CD14-positive monocyte (primary cell): Measurements from ENCODE around the gene ADAMTS3. TPM values are rescaled to one million over a fixed set of nuclear protein-coding genes. Genes with fewer than 3 reads are reported as not detected.
"Not testable (repeated sequence)": the region's sequence is repeated elsewhere in the genome, so short reads cannot be mapped to it uniquely, and the experiment has no call there.

Source experiments
- DNase-seq, 3 donors: peaks; one replicate each; pipeline ENCODE4 v3.0.0-alpha.2; 2011 to 2022
- H2AFZ ChIP-seq: 2 replicates; pipeline ENCODE4 v1.6.0; 2012; ENCODE audit warnings: mild to moderate bottlenecking, low read depth, low read length, inconsistent platforms; ENCODE audit not compliant: insufficient read depth, poor library complexity, severe bottlenecking
- H3K27ac ChIP-seq, 2 donors: 1 replicate in 1 of 2; 2 replicates in 1 of 2; pipeline ENCODE4 v1.5.1; 2012 to 2013; ENCODE audit warnings: low read length in 2 of 2, control low read depth in 1 of 2, inconsistent platforms in 1 of 2, low read depth in 1 of 2, mild to moderate bottlenecking in 1 of 2
- H3K27me3 ChIP-seq, 2 donors: one replicate each; pipeline versions ENCODE4 v1.6.0 to v1.6.1; 2011 to 2013; ENCODE audit warnings: low read length in 2 of 2; ENCODE audit not compliant: control insufficient read depth in 2 of 2, insufficient read depth in 2 of 2
- H3K36me3 ChIP-seq, 2 donors: replicated peaks in 1 of 2; 1 replicate in 1 of 2; 2 replicates in 1 of 2; pipeline versions ENCODE4 v1.5.1 to v1.6.1; 2012 to 2013; ENCODE audit warnings: low read length in 2 of 2, control low read depth in 1 of 2, inconsistent platforms in 1 of 2, mild to moderate bottlenecking in 1 of 2; ENCODE audit not compliant: insufficient read depth in 2 of 2, control insufficient read depth in 1 of 2
- H3K4me1 ChIP-seq, 2 donors: 1 replicate in 1 of 2; 2 replicates in 1 of 2; pipeline versions ENCODE4 v1.5.1 to v1.6.1; 2012 to 2013; ENCODE audit warnings: low read length in 2 of 2, control low read depth in 1 of 2, inconsistent platforms in 1 of 2, mild to moderate bottlenecking in 1 of 2, moderate library complexity in 1 of 2; ENCODE audit not compliant: insufficient read depth in 2 of 2, control insufficient read depth in 1 of 2
- H3K4me2 ChIP-seq: replicated peaks from 2 replicates; pipeline ENCODE3; 2012; ENCODE audit warnings: low read length, moderate library complexity, mild to moderate bottlenecking; ENCODE audit not compliant: poor library complexity, severe bottlenecking; ENCODE audit errors: extremely low read depth
- H3K4me3 ChIP-seq, 3 experiments: fragments of 200-600 bp in 1 of 3; sonication (generic) in 1 of 3; replicated peaks in 1 of 3; 1 replicate in 2 of 3; 2 replicates in 1 of 3; pipeline ENCODE4 v1.5.1; 2011 to 2013; ENCODE audit warnings: low read length in 3 of 3, mild to moderate bottlenecking in 3 of 3, control low read depth in 2 of 3, low read depth in 2 of 3, inconsistent platforms in 1 of 3, moderate library complexity in 1 of 3
- H3K79me2 ChIP-seq: 2 replicates; pipeline ENCODE4 v1.6.0; 2012; ENCODE audit warnings: mild to moderate bottlenecking, control low read depth, inconsistent platforms, low read length, moderate library complexity; ENCODE audit not compliant: insufficient read depth
- H3K9ac ChIP-seq: 2 replicates; pipeline ENCODE4 v1.6.0; 2017; ENCODE audit warnings: low read length, mild to moderate bottlenecking; ENCODE audit not compliant: insufficient read depth, poor library complexity, severe bottlenecking
- H3K9me3 ChIP-seq, 2 donors: replicated peaks in 1 of 2; 1 replicate in 1 of 2; 2 replicates in 1 of 2; pipeline versions ENCODE4 v1.5.1 to v1.6.1; 2012 to 2013; ENCODE audit warnings: low read length in 2 of 2, control low read depth in 1 of 2; ENCODE audit not compliant: control insufficient read depth in 1 of 2, insufficient read depth in 1 of 2
- H4K20me1 ChIP-seq: 2 replicates; pipeline ENCODE4 v1.6.0; 2012; ENCODE audit warnings: mild to moderate bottlenecking, low read length, control low read depth, moderate library complexity; ENCODE audit not compliant: insufficient read depth
- H3K27ac Mint-ChIP-seq, 7 donors: one replicate each; pipeline ENCODE4 v1.8.0; 2020; ENCODE audit warnings: mild to moderate bottlenecking in 7 of 7, mixed read lengths in 7 of 7, moderate library complexity in 6 of 7, inconsistent platforms in 2 of 7
- H3K27me3 Mint-ChIP-seq, 3 donors: one replicate each; pipeline ENCODE4 v1.8.0; 2021 to 2022; ENCODE audit warnings: low read depth in 3 of 3, mild to moderate bottlenecking in 3 of 3, mixed read lengths in 3 of 3, moderate library complexity in 3 of 3, inconsistent platforms in 1 of 3
- H3K36me3 Mint-ChIP-seq, 2 donors: one replicate each; pipeline ENCODE4 v1.8.0; 2020; ENCODE audit warnings: mixed read lengths in 2 of 2, inconsistent platforms in 1 of 2, mild to moderate bottlenecking in 1 of 2
- H3K4me1 Mint-ChIP-seq: one replicate; pipeline ENCODE4 v1.8.0; 2020; ENCODE audit warnings: mild to moderate bottlenecking, mixed read lengths
- H3K4me3 Mint-ChIP-seq, 2 donors: one replicate each; pipeline ENCODE4 v1.8.0; 2020; ENCODE audit warnings: mild to moderate bottlenecking in 2 of 2, mixed read lengths in 2 of 2, moderate library complexity in 1 of 2
- H3K9me3 Mint-ChIP-seq, 7 donors: one replicate each; pipeline ENCODE4 v1.8.0; 2020 to 2022; ENCODE audit warnings: mixed read lengths in 7 of 7, mild to moderate bottlenecking in 6 of 7, moderate library complexity in 6 of 7, inconsistent platforms in 2 of 7
- CTCF ChIP-seq: fragments of 200-600 bp; IDR thresholded peaks from one replicate; pipeline ENCODE4 v1.8.0; 2022; ENCODE audit warnings: antibody characterized with exemption, mild to moderate bottlenecking
- WGBS: methylation state at CpG from one replicate; pipeline ENCODE4 v1.1.5; 2013; ENCODE audit warnings: missing lambda C conversion rate; ENCODE audit not compliant: insufficient coverage; 5-methylcytosine and 5-hydroxymethylcytosine counted together
- intact Hi-C, 2 donors: fragments of 100-400 bp; cut with micrococcal nuclease; formaldehyde crosslinking; loops; one replicate each; pipeline versions ENCODE4 v1.15.0 to v1.15.1; 2023
- polyA plus RNA-seq, 3 donors: library from polyadenylated mRNA; depleted of rRNA in 1 of 3; unstranded in 2 of 3; stranded (reverse) in 1 of 3; fragments of 300-500 nt in 2 of 3; fragments of >200 nt in 1 of 3; fragmentation: Illumina TruSeq in 2 of 3; gene quantifications; 1 replicate in 2 of 3; 2 replicates in 1 of 3; pipeline ENCODE4 v1.2.3, GENCODE V29; 2012 to 2021

Gene ADAMTS3
- polyA plus RNA-seq, 3 donors: not detected

GRCh38 chr4:72429397-72429889, 139.6 kb downstream of the ADAMTS3 start:
- Histone ChIP-seq H3K4me1 (no peaks in the 10 kb centered on the region), H3K27ac (no peak overlapping the region), H3K79me2 (no peaks in the 10 kb centered on the region), H2AFZ (no peak overlapping the region), H3K27me3 (no peaks in the 10 kb centered on the region), H3K4me3 (no peak overlapping the region), H3K9ac (no peak overlapping the region), H3K36me3 (no peaks in the 10 kb centered on the region), H3K9me3 (no peaks in the 10 kb centered on the region), H3K4me2 (no peak overlapping the region), H4K20me1 (no peaks in the 10 kb centered on the region)
- no peaks in the 10 kb centered on the region for H3K27me3 Mint-ChIP-seq
- WGBS: no CpG with 5 or more reads among the region's 4 CpGs
- peaks cover 0 to 8% (median 3%) of the 10 kb centered on the region in 7 donors for H3K9me3 Mint-ChIP-seq
- no peak overlapping the region for H3K27ac Mint-ChIP-seq
- TF ChIP-seq CTCF: no peak
- H3K36me3 Mint-ChIP-seq: no peaks in the 10 kb centered on the region
- H3K4me1 Mint-ChIP-seq: no peaks in the 10 kb centered on the region
- intact Hi-C loops: no loop called here
- H3K4me3 Mint-ChIP-seq: no peak overlapping the region
- no peak for DNase-seq

GRCh38 chr4:72427057-72427456, 142.0 kb downstream of the ADAMTS3 start:
- H3K4me2 ChIP-seq: no peak overlapping the region
- no peak overlapping the region for H3K27ac Mint-ChIP-seq
- H3K4me3 Mint-ChIP-seq: no peak overlapping the region
- H3K9me3 ChIP-seq: no peaks in the 10 kb centered on the region
- no peak overlapping the region for H3K27ac ChIP-seq
- H2AFZ ChIP-seq: no peak overlapping the region
- no peak for DNase-seq
- no peak for TF ChIP-seq CTCF
- no peaks in the 10 kb centered on the region for H3K36me3 Mint-ChIP-seq
- no peak overlapping the region for H3K4me3 ChIP-seq
- H3K4me1 Mint-ChIP-seq: no peaks in the 10 kb centered on the region
- H3K27me3 Mint-ChIP-seq: no peaks in the 10 kb centered on the region
- H3K27me3 ChIP-seq: no peaks in the 10 kb centered on the region
- no peaks in the 10 kb centered on the region for H3K79me2 ChIP-seq
- no peaks in the 10 kb centered on the region for H3K4me1 ChIP-seq
- H3K9me3 Mint-ChIP-seq: peaks cover 0 to 6% (median 2%) of the 10 kb centered on the region in 7 donors
- no peak overlapping the region for H3K9ac ChIP-seq
- no peaks in the 10 kb centered on the region for H4K20me1 ChIP-seq
- intact Hi-C loops: no loop called here
- H3K36me3 ChIP-seq: no peaks in the 10 kb centered on the region

GRCh38 chr4:72425908-72426307, 143.1 kb downstream of the ADAMTS3 start:
- H3K9ac ChIP-seq, H3K36me3 ChIP-seq, H3K4me1 Mint-ChIP-seq, H3K27ac Mint-ChIP-seq, H3K4me3 Mint-ChIP-seq, H3K27me3 ChIP-seq, H3K4me3 ChIP-seq, H3K4me2 ChIP-seq, intact Hi-C loops, H2AFZ ChIP-seq, H3K36me3 Mint-ChIP-seq, H4K20me1 ChIP-seq, H3K4me1 ChIP-seq, H3K79me2 ChIP-seq, H3K27me3 Mint-ChIP-seq, DNase-seq, H3K9me3 Mint-ChIP-seq, H3K27ac ChIP-seq, H3K9me3 ChIP-seq: not testable (repeated sequence)
